ENCODE measurements around the gene DSTN. TPM values are rescaled to one million over a fixed set of nuclear protein-coding genes. Genes with fewer than 3 reads are reported as not detected.

Gene DSTN
- total RNA-seq, 1 donor from 2014 or later, result 20.1 TPM

DNA sequence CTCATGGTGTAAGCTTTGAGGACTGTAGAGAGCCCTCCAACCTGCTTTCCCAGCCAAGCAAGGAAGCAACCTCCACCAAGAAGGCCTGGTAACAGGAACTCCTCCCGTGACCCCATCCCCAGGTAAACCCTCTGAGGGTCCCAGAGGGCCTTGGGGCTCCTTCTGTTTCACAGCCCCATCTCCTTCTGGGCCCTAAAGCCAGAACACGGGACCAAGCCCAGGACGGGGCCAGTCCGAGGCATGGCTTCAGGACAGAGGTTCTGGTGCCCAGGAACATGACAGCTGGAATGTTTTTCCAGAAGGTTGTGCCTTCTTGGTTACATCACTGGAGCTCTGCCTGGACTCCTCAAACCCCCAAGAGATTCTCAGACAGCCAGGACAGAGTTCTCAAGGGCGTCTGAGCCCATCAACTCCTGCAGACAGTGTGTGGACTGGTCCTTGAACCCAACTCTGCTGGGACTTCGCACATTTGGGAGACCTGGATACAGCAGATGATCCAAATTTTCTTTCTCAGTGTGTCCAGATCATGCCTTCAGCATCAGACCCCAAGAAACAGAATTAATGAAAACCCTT, 69.0 kb downstream of the DSTN start:
- H3K4me3 Mint-ChIP-seq, result no peak overlapping the region
- ChIA-PET CTCF (no interaction called here), POLR2A (no interaction called here)
- intact Hi-C loops (cut with micrococcal nuclease), result no loop called here
- ATAC-seq (ENCODE audit: low read depth), result no peak
- H3K9me3 Mint-ChIP-seq, result no peaks in the 10 kb centered on the region
- H3K27ac Mint-ChIP-seq, result no peak overlapping the region
- H3K27me3 Mint-ChIP-seq, result no peaks in the 10 kb centered on the region
- H3K36me3 Mint-ChIP-seq (ENCODE audit: low read depth), result peaks cover 23% of the 10 kb centered on the region
- TF ChIP-seq, protein P1, sequence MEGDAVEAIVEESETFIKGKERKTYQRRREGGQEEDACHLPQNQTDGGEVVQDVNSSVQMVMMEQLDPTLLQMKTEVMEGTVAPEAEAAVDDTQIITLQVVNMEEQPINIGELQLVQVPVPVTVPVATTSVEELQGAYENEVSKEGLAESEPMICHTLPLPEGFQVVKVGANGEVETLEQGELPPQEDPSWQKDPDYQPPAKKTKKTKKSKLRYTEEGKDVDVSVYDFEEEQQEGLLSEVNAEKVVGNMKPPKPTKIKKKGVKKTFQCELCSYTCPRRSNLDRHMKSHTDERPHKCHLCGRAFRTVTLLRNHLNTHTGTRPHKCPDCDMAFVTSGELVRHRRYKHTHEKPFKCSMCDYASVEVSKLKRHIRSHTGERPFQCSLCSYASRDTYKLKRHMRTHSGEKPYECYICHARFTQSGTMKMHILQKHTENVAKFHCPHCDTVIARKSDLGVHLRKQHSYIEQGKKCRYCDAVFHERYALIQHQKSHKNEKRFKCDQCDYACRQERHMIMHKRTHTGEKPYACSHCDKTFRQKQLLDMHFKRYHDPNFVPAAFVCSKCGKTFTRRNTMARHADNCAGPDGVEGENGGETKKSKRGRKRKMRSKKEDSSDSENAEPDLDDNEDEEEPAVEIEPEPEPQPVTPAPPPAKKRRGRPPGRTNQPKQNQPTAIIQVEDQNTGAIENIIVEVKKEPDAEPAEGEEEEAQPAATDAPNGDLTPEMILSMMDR (IDR thresholded peaks at IDR 0.05), result no peak
- H3K4me1 Mint-ChIP-seq, result peaks cover 16% of the 10 kb centered on the region
- DNase-seq, result no peak

DNA sequence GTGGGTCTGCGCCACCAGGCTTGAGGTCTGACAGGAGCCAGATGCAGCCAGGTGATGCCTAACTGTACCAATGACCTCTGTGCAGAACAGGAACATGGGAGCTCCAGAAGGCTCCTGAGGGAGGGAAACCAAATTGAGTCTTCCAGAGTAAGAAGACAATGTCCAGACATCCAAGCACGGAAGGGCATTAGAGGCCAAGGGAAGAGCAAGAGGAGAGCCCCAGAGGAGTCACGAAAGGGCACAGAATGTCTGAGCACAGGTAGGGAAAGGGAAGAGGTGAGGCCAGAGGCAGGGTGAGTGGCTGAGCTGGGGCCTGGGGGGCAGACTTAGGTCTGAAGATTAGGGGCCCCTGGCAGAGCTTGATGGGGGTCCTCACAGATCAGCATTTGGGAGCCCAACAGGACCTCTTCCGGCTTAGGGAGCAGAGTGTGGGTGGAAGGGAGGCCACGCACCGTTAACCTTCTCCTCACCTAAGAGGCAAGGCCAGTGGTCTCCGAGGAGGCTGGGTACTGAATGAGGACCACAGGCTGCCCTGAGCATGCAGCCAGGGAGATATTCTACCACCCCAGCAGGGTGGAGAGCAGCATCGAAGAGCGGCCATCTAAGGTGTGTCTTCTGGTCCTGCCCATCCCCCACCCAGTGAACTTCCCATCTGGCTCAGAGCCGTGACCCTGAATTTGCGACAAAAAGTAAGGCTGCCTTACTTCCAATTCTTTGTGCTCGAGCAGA, 70.4 kb downstream of the DSTN start:
- CTCF ChIA-PET, result no interaction called here
- Mint-ChIP-seq H3K27me3 (no peaks in the 10 kb centered on the region), H3K27ac (no peak overlapping the region), H3K4me1 (peaks cover 16% of the 10 kb centered on the region), H3K9me3 (no peaks in the 10 kb centered on the region), H3K36me3 (ENCODE audit: low read depth) (peaks cover 20% of the 10 kb centered on the region), H3K4me3 (no peak overlapping the region)
- intact Hi-C loops (cut with micrococcal nuclease), result no loop called here
- POLR2A ChIA-PET, result no interaction called here
- DNase-seq (no peak), ATAC-seq (ENCODE audit: low read depth) (no peak)
- TF ChIP-seq, protein P1 (IDR thresholded peaks at IDR 0.05), result no peak

DNA sequence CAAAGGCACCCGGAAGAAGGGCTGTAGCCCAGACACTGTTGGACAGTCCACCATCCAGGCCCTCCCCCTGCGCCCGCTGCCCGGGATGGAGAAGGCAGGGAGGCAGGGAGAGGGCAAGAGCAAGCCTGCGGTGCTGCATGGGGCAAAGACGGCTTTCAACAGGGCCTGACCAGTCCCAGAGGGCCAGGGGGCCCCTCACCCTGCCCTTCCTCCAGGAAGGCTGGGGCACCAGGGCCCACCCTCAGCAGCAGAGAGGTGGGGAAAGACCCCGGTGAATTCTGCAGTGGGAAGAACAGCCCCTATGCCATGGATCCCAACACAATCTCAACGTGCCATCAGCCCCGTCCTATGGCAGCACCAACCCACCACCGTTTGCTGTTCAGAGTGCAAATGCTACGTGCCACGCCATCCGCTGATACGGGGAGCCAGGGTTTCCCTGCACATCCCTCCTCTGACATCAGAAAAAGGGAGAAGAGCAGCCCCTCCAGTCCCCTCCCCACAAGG, 71.1 kb downstream of the DSTN start:
- ATAC-seq (ENCODE audit: low read depth), result no peak
- Mint-ChIP-seq H3K4me3 (no peak overlapping the region), H3K27me3 (no peaks in the 10 kb centered on the region), H3K9me3 (no peaks in the 10 kb centered on the region), H3K27ac (no peak overlapping the region), H3K36me3 (ENCODE audit: low read depth) (peaks cover 18% of the 10 kb centered on the region), H3K4me1 (peaks cover 10% of the 10 kb centered on the region)
- CTCF ChIA-PET, result no interaction called here
- intact Hi-C loops (cut with micrococcal nuclease), result no loop called here
- POLR2A ChIA-PET, result no interaction called here
- no peak for DNase-seq
- TF ChIP-seq, protein P1 (IDR thresholded peaks at IDR 0.05), result no peak

DNA sequence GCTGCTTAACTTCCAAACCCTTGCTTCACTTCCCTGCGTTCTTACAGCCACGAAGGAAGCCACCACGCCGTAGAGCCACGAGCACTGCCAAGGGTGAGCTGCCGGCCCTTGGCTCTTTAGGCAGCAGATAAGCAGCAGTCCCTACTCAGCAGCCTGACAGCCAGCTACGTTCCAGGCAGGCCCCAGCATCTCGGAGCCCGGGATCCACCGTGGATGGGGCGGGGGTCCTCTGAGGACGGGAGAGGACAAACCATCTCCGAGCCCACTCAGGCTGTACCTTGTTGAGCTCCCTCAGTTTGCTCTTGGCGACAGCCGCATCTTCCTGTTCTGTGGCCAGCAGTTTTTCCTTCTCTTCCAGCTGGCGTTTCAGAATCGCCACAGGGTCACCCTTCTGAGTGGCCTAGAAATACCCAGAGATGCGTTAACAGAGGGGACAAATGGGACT, 71.7 kb downstream of the DSTN start:
- Mint-ChIP-seq H3K27ac (no peak overlapping the region), H3K9me3 (no peaks in the 10 kb centered on the region), H3K27me3 (no peaks in the 10 kb centered on the region), H3K4me1 (peaks cover 10% of the 10 kb centered on the region), H3K4me3 (no peak overlapping the region), H3K36me3 (ENCODE audit: low read depth) (peaks cover 16% of the 10 kb centered on the region)
- ChIA-PET CTCF (no interaction called here), POLR2A (no interaction called here)
- ATAC-seq (ENCODE audit: low read depth) (no peak), DNase-seq (no peak)
- TF ChIP-seq, protein P1 (IDR thresholded peaks at IDR 0.05), result no peak
- intact Hi-C loops (cut with micrococcal nuclease), result no loop called here

DNA sequence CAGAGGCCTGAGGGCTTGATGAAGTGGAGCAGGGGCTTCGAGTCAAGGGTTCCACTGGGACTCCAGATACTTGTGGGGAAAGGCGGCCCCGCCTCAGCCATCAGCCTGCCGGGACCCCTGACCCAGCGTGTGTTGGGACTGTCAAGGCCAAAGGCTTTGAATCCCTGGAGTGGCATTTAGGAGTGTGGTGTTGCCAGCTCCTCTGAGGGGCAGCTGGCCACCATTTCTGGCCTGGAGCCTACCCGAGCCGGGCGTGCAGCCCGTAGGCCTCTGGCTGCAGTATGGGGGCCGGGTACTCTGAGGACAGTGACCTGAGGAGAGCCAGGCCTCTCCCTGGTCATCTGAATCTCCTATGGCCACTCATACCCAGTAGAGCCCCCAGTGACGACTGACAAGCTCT, 72.1 kb downstream of the DSTN start:
- H3K27ac Mint-ChIP-seq, result no peak overlapping the region
- peaks cover 10% of the 10 kb centered on the region for H3K4me1 Mint-ChIP-seq
- H3K9me3 Mint-ChIP-seq, result no peaks in the 10 kb centered on the region
- H3K36me3 Mint-ChIP-seq (ENCODE audit: low read depth), result peaks cover 16% of the 10 kb centered on the region
- intact Hi-C loops (cut with micrococcal nuclease), result no loop called here
- no peak for ATAC-seq (ENCODE audit: low read depth)
- ChIA-PET POLR2A (no interaction called here), CTCF (no interaction called here)
- no peak overlapping the region for H3K4me3 Mint-ChIP-seq
- TF ChIP-seq, protein P1 (IDR thresholded peaks at IDR 0.05), result no peak
- H3K27me3 Mint-ChIP-seq, result no peaks in the 10 kb centered on the region
- DNase-seq, result no peak
